Central memory CD8-positive, alpha-beta T cell (primary cell): ENCODE results near the gene IPO8.
"Not testable (repeated sequence)": the region's sequence is repeated elsewhere in the genome, so short reads cannot be mapped to it uniquely, and the experiment has no call there.

Experiments
- ATAC-seq: fragments of 150-1000 bp; cut with Tn5 transposase; replicated peaks from 2 replicates; pipeline ENCODE4 v1.10.0; 2022; ENCODE audit warnings: mild to moderate bottlenecking, moderate FRiP score, moderate number of reproducible peaks; ENCODE audit not compliant: poor library complexity, severe bottlenecking; ENCODE audit errors: extremely low read depth
- DNase-seq, 2 donors: peaks; one replicate each; pipeline ENCODE4 v3.0.0; 2021; ENCODE audit warnings: low spot score in 2 of 2
- H3K27ac Mint-ChIP-seq: one replicate; pipeline ENCODE4 v1.8.0; 2022; ENCODE audit warnings: low read depth, mild to moderate bottlenecking, moderate library complexity, mixed read lengths
- H3K27me3 Mint-ChIP-seq: one replicate; pipeline ENCODE4 v1.8.0; 2022; ENCODE audit warnings: mixed read lengths
- H3K36me3 Mint-ChIP-seq: one replicate; pipeline ENCODE4 v1.8.0; 2022; ENCODE audit warnings: mild to moderate bottlenecking, moderate library complexity, mixed read lengths; ENCODE audit not compliant: insufficient read depth
- H3K4me1 Mint-ChIP-seq: one replicate; pipeline ENCODE4 v1.8.0; 2022; ENCODE audit warnings: mixed read lengths
- H3K4me3 Mint-ChIP-seq: one replicate; pipeline ENCODE4 v1.8.0; 2022; ENCODE audit warnings: mild to moderate bottlenecking, moderate library complexity, mixed read lengths
- H3K9me3 Mint-ChIP-seq: one replicate; pipeline ENCODE4 v1.8.0; 2022; ENCODE audit warnings: mixed read lengths

The IPO8 gene

GRCh38 chr12:30617346-30618016 is 78.2 kb downstream of the IPO8 start:
- H3K36me3 Mint-ChIP-seq: no peaks in the 10 kb centered on the region
- no peak overlapping the region for H3K27ac Mint-ChIP-seq
- no peaks in the 10 kb centered on the region for H3K9me3 Mint-ChIP-seq
- no peaks in the 10 kb centered on the region for H3K4me1 Mint-ChIP-seq
- ATAC-seq (no peak), DNase-seq (no peak)
- no peak overlapping the region for H3K4me3 Mint-ChIP-seq
- H3K27me3 Mint-ChIP-seq: no peaks in the 10 kb centered on the region

- no peaks in the 10 kb centered on the region for H3K36me3 Mint-ChIP-seq
- H3K27ac Mint-ChIP-seq: no peak overlapping the region
- ATAC-seq (no peak), DNase-seq (no peak)
- no peaks in the 10 kb centered on the region for H3K4me1 Mint-ChIP-seq
- H3K27me3 Mint-ChIP-seq: no peaks in the 10 kb centered on the region
- H3K4me3 Mint-ChIP-seq: no peak overlapping the region
- H3K9me3 Mint-ChIP-seq: no peaks in the 10 kb centered on the region
Measured at GRCh38 chr12:30614031-30614430, 81.6 kb downstream of the IPO8 start.

- no peaks in the 10 kb centered on the region for H3K27me3 Mint-ChIP-seq
- DNase-seq: no peak
- no peaks in the 10 kb centered on the region for H3K4me1 Mint-ChIP-seq
- no peak overlapping the region for H3K4me3 Mint-ChIP-seq
- no peak for ATAC-seq
- H3K27ac Mint-ChIP-seq: no peak overlapping the region
- H3K9me3 Mint-ChIP-seq: peaks cover 3% of the 10 kb centered on the region
- no peaks in the 10 kb centered on the region for H3K36me3 Mint-ChIP-seq
Measured at GRCh38 chr12:30613119-30613830, 82.4 kb downstream of the IPO8 start.

- peaks cover 5% of the 10 kb centered on the region for H3K9me3 Mint-ChIP-seq
- peaks cover under 1% of the 10 kb centered on the region for H3K27me3 Mint-ChIP-seq
- no peak for ATAC-seq
- H3K27ac Mint-ChIP-seq: no peak overlapping the region
- no peak overlapping the region for H3K4me3 Mint-ChIP-seq
- no peaks in the 10 kb centered on the region for H3K4me1 Mint-ChIP-seq
- no peak for DNase-seq
- peaks cover 2% of the 10 kb centered on the region for H3K36me3 Mint-ChIP-seq
Measured at GRCh38 chr12:30610718-30611117, 85.0 kb downstream of the IPO8 start.

GRCh38 chr12:30609819-30610218 is 85.8 kb downstream of the IPO8 start:
- H3K27ac Mint-ChIP-seq, H3K36me3 Mint-ChIP-seq, H3K4me1 Mint-ChIP-seq, ATAC-seq, H3K4me3 Mint-ChIP-seq, DNase-seq, H3K27me3 Mint-ChIP-seq: not testable (repeated sequence)
- peaks cover 12% of the 10 kb centered on the region for H3K9me3 Mint-ChIP-seq

- Mint-ChIP-seq H3K9me3 (peaks cover 29% of the 10 kb centered on the region), H3K27me3 (peaks cover 20% of the 10 kb centered on the region)
- not testable (repeated sequence) for DNase-seq, H3K27ac Mint-ChIP-seq, ATAC-seq, H3K36me3 Mint-ChIP-seq, H3K4me1 Mint-ChIP-seq, H3K4me3 Mint-ChIP-seq
Measured at GRCh38 chr12:30604302-30604701, 91.4 kb downstream of the IPO8 start.

GRCh38 chr12:30603129-30603528 is 92.5 kb downstream of the IPO8 start:
- Mint-ChIP-seq H3K27me3 (peaks cover 20% of the 10 kb centered on the region), H3K9me3 (peaks cover 24% of the 10 kb centered on the region), H3K27ac (no peak overlapping the region), H3K36me3 (peaks cover 2% of the 10 kb centered on the region), H3K4me3 (no peak overlapping the region), H3K4me1 (no peaks in the 10 kb centered on the region)
- no peak for DNase-seq
- no peak for ATAC-seq

GRCh38 chr12:30602678-30603077 is 93.0 kb downstream of the IPO8 start:
- Mint-ChIP-seq H3K36me3 (peaks cover 2% of the 10 kb centered on the region), H3K27ac (no peak overlapping the region), H3K4me1 (no peaks in the 10 kb centered on the region), H3K27me3 (peaks cover 20% of the 10 kb centered on the region), H3K4me3 (no peak overlapping the region), H3K9me3 (peaks cover 23% of the 10 kb centered on the region)
- no peak for DNase-seq
- ATAC-seq: no peak

- H3K27ac Mint-ChIP-seq: no peak overlapping the region
- H3K27me3 Mint-ChIP-seq: peaks cover 8% of the 10 kb centered on the region
- H3K9me3 Mint-ChIP-seq: peaks cover 17% of the 10 kb centered on the region
- H3K36me3 Mint-ChIP-seq: no peaks in the 10 kb centered on the region
- no peak for ATAC-seq
- no peaks in the 10 kb centered on the region for H3K4me1 Mint-ChIP-seq
- H3K4me3 Mint-ChIP-seq: no peak overlapping the region
- DNase-seq: no peak
Measured at GRCh38 chr12:30599608-30600007, 96.1 kb downstream of the IPO8 start.

GRCh38 chr12:30598889-30599288 is 96.8 kb downstream of the IPO8 start:
- Mint-ChIP-seq H3K9me3 (peaks cover 17% of the 10 kb centered on the region), H3K27me3 (peaks cover 8% of the 10 kb centered on the region), H3K36me3 (no peaks in the 10 kb centered on the region), H3K4me3 (no peak overlapping the region), H3K27ac (no peak overlapping the region), H3K4me1 (no peaks in the 10 kb centered on the region)
- ATAC-seq: no peak
- DNase-seq: no peak

GRCh38 chr12:30595742-30596141 is 99.9 kb downstream of the IPO8 start:
- no peak overlapping the region for H3K27ac Mint-ChIP-seq
- no peaks in the 10 kb centered on the region for H3K36me3 Mint-ChIP-seq

GRCh38 chr12:30594509-30594908 is 101.2 kb downstream of the IPO8 start:
- Mint-ChIP-seq H3K36me3 (no peaks in the 10 kb centered on the region), H3K4me3 (no peak overlapping the region), H3K9me3 (no peaks in the 10 kb centered on the region), H3K27me3 (no peaks in the 10 kb centered on the region), H3K27ac (no peak overlapping the region), H3K4me1 (no peaks in the 10 kb centered on the region)
- no peak for DNase-seq
- no peak for ATAC-seq

More at GRCh38 chr12:30595742-30596141, 99.9 kb downstream of the IPO8 start:
- no peak for DNase-seq
- H3K9me3 Mint-ChIP-seq: no peaks in the 10 kb centered on the region
- no peak overlapping the region for H3K4me3 Mint-ChIP-seq
- H3K27me3 Mint-ChIP-seq: no peaks in the 10 kb centered on the region
- no peak for ATAC-seq
- H3K4me1 Mint-ChIP-seq: no peaks in the 10 kb centered on the region

- not testable (repeated sequence) for H3K27me3 Mint-ChIP-seq, H3K4me3 Mint-ChIP-seq, H3K36me3 Mint-ChIP-seq, H3K9me3 Mint-ChIP-seq, H3K27ac Mint-ChIP-seq, ATAC-seq, DNase-seq, H3K4me1 Mint-ChIP-seq
Measured at GRCh38 chr12:30588572-30588971, 107.1 kb downstream of the IPO8 start.
